Stimulated activated CD8-positive, alpha-beta memory T cell treated with anti-CD3 and anti-CD28 coated beads, Interleukin-15, amount 100 ng/mL, for 1 hour (primary cell): ENCODE data around the gene USP49.
"Not testable (repeated sequence)": the region's sequence is repeated elsewhere in the genome, so short reads cannot be mapped to it uniquely, and the experiment has no call there.

ENCODE experiments used
- DNase-seq: peaks from one replicate; pipeline ENCODE4 v3.0.0-alpha.2; 2020; ENCODE audit warnings: low read depth

The USP49 gene

DNA sequence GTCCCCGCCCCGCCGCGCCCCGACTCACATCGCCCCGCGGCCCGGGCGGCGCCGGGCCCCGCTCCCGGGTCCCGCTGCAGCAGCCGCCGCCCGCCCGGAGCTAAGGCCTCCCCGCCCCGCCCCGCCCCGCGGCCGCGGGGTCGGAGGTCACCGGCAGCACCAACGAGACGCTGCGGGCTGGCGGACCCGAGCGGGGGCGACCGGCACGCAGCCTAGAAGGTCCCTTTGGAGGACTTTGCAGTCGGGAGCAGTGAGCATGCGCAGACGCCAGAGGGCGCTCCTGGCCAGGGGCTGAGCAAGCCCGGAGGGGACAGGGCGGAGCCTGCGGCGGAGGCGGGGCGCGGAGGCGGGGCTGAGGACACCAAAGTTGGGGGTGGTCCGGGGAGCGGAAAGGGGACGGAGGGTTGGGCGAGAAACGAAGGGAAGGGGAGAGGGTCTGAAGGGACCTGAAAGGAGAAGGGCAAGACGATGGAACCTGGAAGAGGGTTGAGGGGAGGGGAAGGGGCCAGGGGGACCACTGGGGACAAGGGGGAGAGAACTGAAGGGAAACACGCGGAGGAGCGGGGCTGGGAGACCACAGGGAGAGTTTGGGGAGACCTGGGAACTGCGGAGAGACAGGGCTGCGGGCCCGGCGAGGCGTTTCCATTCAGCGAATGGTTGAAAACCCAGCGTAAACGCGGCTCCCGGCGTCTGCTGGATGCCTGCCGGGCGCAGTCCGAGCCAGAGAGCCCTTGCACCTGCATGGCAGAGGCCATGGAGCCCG lies 115.2 kb downstream of the USP49 start, which contains the start of gene FRS3:
TSS of gene FRS3 (minus strand) at position 113 of the 763 bp plus-strand sequence. CDS start 2,913 bp downstream, outside the sequence.
- DNase-seq: peak; percentile 100

DNA sequence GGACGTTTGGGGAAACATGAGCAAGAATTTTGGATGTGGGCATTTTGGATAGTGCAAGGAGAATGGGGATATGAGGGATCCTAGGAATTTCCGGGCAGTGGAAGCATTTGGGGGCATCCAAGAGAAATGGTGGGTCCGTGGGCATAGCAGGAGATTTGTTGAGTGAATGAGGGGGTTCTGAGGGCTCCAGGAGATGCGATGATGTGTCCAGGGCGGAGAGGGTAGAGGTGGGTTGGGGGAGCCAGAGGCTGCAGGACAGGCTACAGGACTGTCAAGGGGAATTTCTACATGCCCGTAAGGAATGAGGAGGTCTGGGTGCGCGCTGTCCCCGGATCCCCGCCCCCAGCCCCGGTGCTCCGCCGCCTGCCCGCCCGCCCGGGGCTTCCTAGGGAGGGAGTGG lies 115.8 kb downstream of the USP49 start:
- DNase-seq: no peak

DNA sequence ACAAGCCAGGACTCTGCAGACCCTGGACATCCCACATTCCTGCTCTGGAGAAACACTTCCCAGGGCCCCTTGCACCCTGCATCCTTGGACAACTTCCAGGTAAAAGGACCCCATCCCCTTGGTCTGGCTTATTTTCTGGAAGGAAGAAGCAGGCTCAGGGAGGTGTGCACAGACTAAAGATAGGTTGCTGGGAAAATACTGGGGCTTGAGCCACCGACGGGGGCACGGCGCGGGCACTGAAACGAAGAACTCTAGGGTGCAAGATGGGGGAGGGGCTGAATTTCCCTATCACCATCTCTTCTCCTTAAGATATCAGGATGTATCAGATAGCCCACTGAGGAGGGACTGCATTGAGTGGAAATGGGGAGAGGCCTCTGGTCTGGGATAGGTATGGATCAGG lies 116.3 kb downstream of the USP49 start:
- DNase-seq: no peak

DNA sequence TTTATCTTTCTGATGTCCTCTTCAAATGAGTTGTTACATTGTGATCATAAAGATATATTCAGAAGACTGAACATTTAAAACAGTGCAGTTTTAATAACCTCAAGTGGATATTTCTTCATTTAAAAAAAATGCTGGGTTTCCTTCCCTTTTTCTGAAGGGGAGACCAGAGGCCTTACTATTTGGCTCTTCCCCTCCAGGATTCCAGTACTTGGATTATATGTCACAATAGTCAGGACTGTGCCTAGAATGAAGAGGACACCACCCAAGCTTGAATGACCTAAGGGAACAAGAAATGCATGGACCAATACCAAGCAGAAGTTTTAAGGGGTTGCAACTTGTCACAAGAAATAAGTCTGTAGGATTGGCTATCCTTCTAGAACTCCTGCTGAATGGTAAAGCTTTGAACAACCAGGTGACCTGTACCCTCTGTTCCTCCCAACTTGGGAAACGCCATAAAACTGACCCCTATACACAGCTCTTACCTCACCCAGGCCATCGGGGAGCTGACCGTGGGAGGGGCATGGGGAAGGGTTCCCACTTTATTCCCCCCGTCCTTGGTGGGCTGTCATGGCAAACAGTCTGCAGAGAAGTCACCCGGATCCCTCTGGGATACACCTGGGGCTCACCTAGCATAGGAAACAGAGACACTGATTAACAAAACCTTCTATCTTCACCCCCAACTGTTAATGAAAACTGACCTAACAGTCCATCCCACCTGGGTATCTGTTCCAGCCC lies 117.5 kb downstream of the USP49 start:
- DNase-seq: no peak

- DNase-seq: no peak
These were observed 119.8 kb downstream of the USP49 start for GRCh38 chr6:41775293-41775882.

DNA sequence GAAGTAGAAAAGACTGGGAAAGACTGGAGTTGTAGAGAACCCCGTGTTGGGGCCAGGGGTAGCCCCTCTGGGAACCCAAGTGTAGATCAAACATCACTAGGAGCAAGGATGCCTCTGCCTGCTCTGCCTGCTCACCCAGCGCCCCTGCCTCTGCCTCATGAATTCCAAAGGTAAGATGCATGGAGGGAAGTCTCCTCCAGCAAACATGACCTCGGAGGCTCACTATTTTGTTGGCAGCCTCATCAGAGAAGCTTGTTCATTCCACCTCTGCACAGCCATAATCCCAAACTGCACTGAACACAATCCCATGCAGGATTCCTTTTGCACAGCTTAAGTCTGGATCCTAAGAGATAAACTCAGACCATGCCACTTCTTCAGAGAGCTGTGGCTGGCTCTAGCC lies 120.3 kb downstream of the USP49 start:
- no peak for DNase-seq

GRCh38 chr6:41771058-41771983 lies 123.9 kb downstream of the USP49 start:
- no peak for DNase-seq

DNA sequence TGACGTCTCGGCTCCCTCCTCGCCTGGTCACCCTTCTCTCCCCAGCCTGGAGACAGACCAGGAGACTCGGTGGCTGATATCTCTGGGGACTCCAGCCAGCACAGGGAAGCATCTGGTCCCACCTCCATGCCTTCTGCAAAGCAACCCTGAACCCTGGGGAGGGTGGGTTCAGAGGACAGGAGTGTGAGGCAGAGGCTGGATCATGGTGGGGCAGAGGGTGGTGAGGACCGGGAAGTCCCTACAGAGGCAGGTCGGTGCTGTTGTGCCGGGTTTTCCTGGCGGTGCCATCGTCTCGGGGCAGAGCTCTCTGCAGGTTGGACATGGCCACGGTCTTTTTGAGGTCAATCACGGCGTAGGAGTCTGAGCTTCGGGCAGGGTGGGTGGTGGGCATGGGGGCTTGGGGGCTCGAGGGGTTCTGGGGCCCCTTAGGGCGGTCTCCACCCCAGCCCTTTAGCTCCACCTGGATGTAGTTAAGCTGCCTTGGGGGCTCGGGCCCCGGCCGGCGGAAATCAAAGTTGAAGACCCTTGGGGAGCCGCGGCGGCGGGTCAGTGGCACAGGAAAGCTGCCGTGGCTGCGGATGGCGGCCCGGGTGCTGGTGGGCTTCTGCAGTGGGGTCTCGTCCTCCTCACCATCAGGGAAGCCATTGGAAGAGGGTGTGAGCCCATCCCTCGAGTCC lies 124.7 kb downstream of the USP49 start:
- no peak for DNase-seq

GRCh38 chr6:41769376-41769775 lies 125.8 kb downstream of the USP49 start:
- DNase-seq: no peak

- DNase-seq: no peak
These were observed 126.4 kb downstream of the USP49 start for GRCh38 chr6:41768545-41769308.

- no peak for DNase-seq
These were observed 127.9 kb downstream of the USP49 start for GRCh38 chr6:41767112-41767833.

GRCh38 chr6:41766043-41766664 lies 129.0 kb downstream of the USP49 start:
- DNase-seq: not testable (repeated sequence)

DNA sequence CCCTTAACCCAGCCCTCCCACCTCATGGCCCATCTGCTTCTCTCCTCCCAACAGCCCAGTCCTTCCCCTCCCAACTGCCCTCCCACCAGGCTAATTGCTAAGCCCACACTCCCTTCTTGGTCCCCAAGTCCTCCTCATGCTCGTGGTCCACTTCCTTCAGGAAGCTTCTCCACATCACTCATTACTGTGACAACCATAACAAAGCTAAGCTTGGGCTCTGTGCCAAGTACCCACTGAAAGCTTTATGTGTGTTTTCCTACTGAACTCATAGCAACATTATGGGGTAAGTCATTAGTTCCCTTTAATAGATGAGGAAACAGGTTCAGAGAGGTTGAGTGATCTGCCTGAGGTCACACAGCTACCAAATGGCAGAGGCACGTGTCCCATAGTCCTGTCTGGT lies 131.7 kb downstream of the USP49 start:
- DNase-seq: no peak

DNA sequence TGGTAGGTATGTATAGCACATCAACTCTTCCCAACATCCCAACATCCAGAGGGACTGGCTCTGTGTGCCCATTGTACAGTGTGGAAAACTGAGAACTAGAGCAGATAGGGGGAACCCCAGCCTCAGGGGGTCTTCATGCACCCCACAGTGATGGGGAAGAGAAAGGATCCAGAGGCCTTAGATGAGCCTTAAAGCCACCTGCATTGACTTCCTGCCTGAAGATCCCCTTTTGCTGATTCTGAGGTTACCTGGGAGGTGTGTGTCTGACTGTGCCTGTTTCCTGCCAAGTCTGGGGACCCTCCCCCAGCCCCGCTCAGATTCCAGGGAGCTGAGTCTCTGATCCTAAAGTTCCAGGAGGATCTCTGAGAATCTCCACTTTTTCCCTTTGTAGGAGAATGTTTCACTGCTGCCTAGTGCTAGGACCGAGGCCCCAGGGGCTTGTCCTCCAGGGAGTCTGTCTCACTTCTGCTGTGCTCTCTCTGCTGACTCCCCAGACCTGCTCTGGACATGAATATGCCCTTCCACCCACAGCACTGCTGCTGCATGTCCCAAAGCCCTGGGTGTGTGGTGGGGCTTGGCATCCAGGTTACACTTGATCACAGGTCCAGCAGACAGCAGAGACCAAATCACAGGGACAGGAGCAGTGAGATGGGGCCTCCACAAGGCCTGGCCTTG lies 135.1 kb downstream of the USP49 start:
- DNase-seq: no peak

DNA sequence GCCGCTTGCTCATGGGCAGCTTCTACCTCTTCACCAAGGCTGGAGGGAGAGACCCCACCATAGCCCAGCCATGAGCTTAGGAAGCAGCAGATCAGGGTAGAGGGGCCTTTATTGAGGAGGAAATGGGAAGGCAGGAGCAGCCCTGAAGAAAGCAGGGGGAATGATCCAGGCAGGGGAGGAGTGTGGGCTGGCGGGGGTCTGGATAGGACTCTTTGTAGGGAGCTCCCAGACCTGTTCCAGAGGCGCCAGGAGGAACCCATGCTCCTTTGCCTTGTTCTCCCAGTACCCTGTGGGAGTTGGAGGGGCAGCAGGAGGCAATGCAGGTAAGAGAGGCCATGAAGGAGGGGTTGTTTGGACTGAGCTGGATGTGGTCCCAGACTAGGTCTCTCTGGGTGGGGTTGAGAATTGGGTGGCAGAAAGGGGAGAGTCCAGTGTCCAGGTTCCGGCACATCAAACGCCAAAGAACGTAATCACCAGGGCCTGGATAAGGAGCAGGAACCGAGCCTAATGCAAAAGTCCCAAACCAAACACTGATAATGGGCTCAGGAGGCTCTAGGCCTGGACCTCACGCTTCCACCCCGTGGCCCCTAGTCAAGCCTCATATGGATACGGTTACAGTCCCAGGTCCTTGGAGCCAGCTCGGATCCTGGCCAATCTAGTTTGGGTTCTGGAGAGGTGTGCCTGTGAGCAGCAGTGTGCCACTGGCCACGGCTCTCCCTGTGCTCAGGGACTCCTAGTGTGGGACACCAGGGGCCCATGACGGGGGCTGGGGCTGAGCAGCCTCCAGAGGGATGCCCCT lies 135.9 kb downstream of the USP49 start:
- DNase-seq: no peak

- no peak for DNase-seq
These were observed 136.5 kb downstream of the USP49 start for GRCh38 chr6:41758641-41759035.

DNA sequence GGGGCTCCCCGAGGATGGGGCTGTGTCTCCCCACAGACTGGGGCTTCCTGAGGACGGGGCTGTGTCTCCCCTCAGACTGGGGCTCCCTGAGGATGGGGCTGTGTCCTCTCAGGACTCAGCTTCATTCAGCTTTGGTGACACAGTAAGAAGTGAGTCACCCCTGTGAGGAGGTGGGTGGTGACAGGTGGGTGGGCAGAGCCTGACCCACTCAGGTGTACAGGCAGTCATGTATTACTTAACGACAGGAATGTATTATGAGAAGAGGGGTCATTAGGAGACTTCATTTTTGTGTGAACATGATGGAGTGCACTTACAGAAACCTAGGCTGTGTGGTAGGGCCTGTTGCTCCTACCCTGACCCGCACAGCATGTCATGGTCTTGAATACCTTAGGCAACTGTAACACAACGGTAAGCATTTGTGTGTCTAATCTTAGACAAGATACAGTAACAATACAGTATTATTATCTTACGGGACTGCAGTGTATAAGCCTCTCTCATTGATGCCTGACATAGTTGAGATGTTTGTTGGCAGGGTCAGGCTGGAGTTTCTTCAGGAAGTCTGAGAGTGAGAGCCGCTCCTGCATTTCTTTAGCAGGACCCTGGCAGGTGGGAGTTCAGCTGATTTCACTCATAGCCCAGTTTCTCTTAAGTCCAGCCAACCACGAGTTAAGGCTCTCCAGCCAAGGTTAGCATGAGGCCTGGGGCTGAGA lies 137.1 kb downstream of the USP49 start:
- no peak for DNase-seq
